Activated T-cell treated with anti-CD3 and anti-CD28 coated beads, Interleukin-2, amount 50 U/mL, for 48 hours (primary cell): ENCODE results near the gene PGM2L1.
"Not testable (repeated sequence)": the region's sequence is repeated elsewhere in the genome, so short reads cannot be mapped to it uniquely, and the experiment has no call there.

Experiments
- DNase-seq, 2 experiments: peaks; one replicate each; pipeline ENCODE4 v3.0.0-alpha.2; 2020

Gene PGM2L1

GRCh38 chr11:74397501-74398243 lies 561 bp downstream of the PGM2L1 start:
- DNase-seq: no peak

GRCh38 chr11:74392256-74392655 lies 6.0 kb downstream of the PGM2L1 start:
- no peak for DNase-seq

GRCh38 chr11:74391193-74391592 lies 7.0 kb downstream of the PGM2L1 start:
- DNase-seq: no peak

GRCh38 chr11:74390697-74391096 lies 7.5 kb downstream of the PGM2L1 start:
- no peak for DNase-seq

- peak; percentile 62 to 67 for DNase-seq
These were observed 9.4 kb downstream of the PGM2L1 start for GRCh38 chr11:74388678-74389327.

GRCh38 chr11:74384641-74385040 lies 13.6 kb downstream of the PGM2L1 start:
- no peak for DNase-seq

DNA sequence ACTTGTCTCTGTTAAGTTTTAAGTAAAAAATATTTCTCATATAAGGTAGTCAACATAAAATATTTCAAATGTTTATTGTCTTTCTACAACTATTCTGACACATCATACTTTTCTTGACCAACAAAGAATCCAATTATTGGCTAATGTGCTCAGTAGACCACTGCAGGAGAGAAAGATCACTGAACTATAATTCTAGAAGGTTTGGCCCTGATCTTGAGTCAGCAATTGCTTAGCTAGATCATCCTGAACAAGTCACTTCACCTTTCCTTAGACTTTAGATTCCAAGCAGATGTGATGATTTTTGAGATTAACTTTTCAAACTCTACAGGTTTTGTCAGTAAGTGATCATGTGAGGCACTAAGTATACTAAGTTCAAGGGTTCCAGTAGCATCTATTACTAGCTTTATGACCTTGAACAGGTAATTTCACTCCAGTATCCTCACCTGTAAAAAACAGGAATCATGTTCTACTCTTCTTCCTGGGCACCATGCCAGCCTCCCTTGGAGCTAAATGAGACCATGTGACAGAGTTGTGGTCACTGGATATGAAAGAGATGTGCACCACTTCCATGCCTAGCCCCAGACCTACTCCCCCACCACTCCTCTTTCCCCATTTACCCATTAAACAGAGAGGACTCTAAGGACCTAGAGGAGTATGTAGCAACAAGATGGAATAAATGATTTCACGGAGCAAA lies 17.3 kb downstream of the PGM2L1 start:
- DNase-seq: no peak

DNA sequence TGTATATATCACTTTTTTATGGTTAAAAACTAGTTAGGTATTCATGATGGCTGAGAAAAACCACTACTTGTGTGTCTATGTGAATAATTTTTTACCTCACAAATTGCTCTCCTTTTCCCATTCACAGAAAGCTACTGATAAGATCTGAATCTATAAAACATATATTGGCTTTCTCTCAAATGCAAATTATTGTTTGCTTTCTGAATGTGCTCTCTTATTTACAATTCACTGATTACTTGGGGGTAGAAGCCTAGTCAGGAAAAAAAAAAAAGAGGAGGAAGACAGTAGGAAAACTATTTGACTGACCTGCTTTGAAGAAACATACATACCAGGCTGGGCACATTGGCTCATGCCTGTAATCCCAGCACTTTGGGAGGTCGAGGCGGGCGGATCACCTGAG lies 20.5 kb downstream of the PGM2L1 start:
- DNase-seq: no peak

DNA sequence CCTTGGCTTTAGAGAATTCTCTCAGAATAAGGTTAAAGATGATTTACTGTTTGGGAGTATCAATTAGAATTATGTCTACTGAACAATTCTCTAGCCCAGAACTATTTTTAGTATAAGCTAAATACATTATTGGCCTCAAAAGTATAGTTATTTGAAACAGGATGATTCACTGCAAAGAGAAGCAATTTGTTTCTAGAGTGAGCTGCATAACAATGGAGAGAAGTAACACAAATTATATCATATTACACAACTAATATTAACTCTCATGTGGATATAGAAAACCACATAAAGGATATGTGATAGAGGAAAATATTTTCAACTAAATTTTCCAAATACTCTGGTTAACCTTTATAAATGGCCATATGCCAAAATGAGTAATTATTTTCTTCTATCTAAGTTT lies 24.9 kb downstream of the PGM2L1 start:
- DNase-seq: no peak

DNA sequence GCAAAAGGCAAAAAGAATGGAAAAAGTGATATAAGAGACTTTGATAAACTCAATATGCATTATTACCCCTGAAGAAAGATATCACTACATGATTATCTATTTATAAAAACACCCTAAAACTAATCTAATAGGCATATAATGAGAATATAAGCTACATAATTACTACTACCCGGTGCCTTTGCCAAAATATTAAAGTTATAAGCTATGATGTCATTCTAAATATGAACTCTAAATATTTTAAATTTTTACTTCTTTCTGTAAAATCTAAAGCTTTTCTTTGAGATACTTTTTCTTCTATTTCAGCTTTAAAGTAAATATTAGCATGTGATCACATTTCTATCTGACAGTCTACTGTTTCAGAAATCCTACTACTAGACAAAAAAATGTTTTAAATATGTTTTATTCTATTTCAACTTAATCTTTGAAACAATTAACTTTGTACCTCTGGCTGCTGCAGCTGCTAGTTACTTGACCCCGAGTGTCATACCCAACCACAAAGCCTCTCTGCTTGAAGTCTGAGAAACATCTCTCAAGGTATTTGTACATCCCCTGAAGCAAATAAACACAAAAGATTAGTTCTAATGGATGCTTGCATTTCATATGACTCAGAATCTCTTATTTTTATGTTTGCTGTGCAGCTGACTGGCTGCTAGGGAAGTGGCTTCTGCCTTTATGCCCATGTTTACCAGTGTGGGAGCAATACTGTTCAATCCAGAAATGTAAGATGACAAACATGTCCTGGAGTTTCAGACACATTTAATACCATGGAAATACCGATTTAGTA lies 26.8 kb downstream of the PGM2L1 start:
- no peak for DNase-seq

DNA sequence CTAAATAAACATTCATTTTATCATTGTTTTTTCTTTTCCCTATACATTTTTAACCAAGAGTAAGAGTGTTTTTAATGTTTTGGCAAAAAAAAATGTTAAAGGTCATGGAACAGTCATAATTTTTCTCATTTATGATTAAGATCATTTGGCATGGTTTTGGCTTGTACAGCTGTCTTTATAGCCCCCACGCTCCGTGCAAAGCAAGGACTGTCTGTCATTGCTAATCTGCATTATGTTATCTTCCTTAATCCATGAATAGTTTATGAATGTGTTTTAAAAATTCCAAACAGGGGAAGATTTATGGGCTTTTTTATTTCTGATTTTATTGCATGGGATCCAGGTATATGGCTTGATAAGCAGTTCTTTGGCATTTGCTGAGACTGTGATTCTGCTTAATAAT lies 28.1 kb downstream of the PGM2L1 start:
- no peak for DNase-seq

GRCh38 chr11:74367881-74368280 lies 30.4 kb downstream of the PGM2L1 start:
- no peak for DNase-seq

GRCh38 chr11:74366576-74366975 lies 31.7 kb downstream of the PGM2L1 start:
- no peak for DNase-seq

- not testable (repeated sequence) for DNase-seq
These were observed 32.4 kb downstream of the PGM2L1 start for GRCh38 chr11:74365805-74366204.

- no peak for DNase-seq
These were observed 40.8 kb downstream of the PGM2L1 start for GRCh38 chr11:74357449-74357848.

GRCh38 chr11:74355626-74356025 lies 42.6 kb downstream of the PGM2L1 start:
- DNase-seq: no peak

- no peak for DNase-seq
These were observed 44.2 kb downstream of the PGM2L1 start for GRCh38 chr11:74354036-74354435.

- no peak for DNase-seq
These were observed 50.9 kb downstream of the PGM2L1 start for GRCh38 chr11:74347381-74347780.

GRCh38 chr11:74345420-74345819 lies 52.8 kb downstream of the PGM2L1 start:
- no peak for DNase-seq

GRCh38 chr11:74341921-74342320 lies 56.3 kb downstream of the PGM2L1 start:
- no peak for DNase-seq

DNA sequence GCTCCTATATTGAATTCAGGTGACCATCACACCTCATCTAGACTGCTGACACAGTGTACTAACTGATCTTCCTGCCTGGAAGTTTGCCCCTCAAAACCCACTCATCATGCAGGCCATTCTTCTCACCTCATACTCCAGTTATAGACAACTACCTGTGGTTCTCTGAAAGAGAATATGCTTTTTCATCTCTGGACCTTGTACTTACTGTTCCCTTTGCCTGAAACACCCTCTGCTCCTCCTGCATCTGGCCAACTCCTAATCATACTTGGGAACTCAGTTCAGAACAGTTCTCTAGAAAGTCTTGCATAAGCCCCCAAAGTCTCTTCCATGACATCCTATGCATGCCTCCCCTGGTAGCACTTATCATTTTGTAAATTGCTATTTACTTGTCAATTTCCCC lies 58.6 kb downstream of the PGM2L1 start:
- no peak for DNase-seq

DNA sequence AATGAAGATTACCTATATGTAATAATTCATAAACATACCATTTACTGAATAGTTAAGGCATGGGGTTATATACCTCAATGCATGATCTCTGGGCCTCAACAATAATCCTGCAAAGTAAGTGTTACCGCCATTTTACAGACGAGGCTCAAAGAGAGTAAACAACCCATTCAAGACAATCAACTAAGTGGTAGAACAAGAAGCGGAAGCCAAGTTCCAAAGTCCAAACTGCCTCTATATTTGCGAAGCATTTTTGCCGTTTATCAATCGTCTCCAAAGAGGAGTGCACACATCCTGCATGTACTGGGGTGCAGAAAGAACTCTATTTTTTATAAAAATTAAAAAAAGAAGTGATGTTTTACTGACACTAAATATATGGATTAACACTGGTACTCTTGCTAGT lies 59.3 kb downstream of the PGM2L1 start:
- no peak for DNase-seq

DNA sequence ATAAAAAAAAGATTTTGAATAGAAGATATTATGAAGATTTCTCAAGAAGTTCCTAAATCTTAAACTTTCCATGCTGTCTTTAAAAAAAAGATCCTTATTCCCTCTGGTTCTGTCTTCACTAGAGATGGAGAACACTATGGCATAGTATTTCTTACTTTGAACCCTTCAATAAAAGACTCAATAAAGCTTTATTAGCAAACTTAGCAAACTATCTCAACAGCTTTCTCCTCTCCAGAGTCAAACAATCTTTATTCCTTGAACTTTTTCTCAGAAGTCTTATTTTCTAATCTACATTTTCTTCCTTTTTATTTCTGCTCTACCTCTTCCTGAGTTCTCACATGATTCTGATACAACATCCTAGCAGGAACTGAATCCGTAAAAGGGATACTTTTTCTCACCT lies 65.0 kb downstream of the PGM2L1 start:
- no peak for DNase-seq
